NCI-H1092 (cell line): ENCODE data around the gene ARHGEF26.
"Not testable (repeated sequence)": the region's sequence is repeated elsewhere in the genome, so short reads cannot be mapped to it uniquely, and the experiment has no call there.

Experiments used
- DNase-seq: peaks from one replicate; lab custom pipeline; 2025; lab: John Stamatoyannopoulos, UW

Gene ARHGEF26, protein sequence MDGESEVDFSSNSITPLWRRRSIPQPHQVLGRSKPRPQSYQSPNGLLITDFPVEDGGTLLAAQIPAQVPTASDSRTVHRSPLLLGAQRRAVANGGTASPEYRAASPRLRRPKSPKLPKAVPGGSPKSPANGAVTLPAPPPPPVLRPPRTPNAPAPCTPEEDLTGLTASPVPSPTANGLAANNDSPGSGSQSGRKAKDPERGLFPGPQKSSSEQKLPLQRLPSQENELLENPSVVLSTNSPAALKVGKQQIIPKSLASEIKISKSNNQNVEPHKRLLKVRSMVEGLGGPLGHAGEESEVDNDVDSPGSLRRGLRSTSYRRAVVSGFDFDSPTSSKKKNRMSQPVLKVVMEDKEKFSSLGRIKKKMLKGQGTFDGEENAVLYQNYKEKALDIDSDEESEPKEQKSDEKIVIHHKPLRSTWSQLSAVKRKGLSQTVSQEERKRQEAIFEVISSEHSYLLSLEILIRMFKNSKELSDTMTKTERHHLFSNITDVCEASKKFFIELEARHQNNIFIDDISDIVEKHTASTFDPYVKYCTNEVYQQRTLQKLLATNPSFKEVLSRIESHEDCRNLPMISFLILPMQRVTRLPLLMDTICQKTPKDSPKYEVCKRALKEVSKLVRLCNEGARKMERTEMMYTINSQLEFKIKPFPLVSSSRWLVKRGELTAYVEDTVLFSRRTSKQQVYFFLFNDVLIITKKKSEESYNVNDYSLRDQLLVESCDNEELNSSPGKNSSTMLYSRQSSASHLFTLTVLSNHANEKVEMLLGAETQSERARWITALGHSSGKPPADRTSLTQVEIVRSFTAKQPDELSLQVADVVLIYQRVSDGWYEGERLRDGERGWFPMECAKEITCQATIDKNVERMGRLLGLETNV

GRCh38 chr3:154120961-154121700 is at the start of gene ARHGEF26:
TSS of gene ARHGEF26 (plus strand) at chr3:154121390. CDS start at chr3:154121993, 603 bp downstream.
- DNase-seq: peak; percentile 43

GRCh38 chr3:154074966-154075365 is 46.2 kb upstream of the ARHGEF26 start:
- no peak for DNase-seq

GRCh38 chr3:154078672-154079071 is 42.5 kb upstream of the ARHGEF26 start:
- no peak for DNase-seq

- DNase-seq: no peak
Measured at GRCh38 chr3:154081305-154081704, 39.9 kb upstream of the ARHGEF26 start.

GRCh38 chr3:154085071-154085470 is 36.1 kb upstream of the ARHGEF26 start:
- DNase-seq: no peak

- no peak for DNase-seq
Measured at GRCh38 chr3:154085799-154086198, 35.4 kb upstream of the ARHGEF26 start.

GRCh38 chr3:154086286-154086685 is 34.9 kb upstream of the ARHGEF26 start:
- DNase-seq: no peak

- not testable (repeated sequence) for DNase-seq
Measured at GRCh38 chr3:154087756-154088480, 33.3 kb upstream of the ARHGEF26 start.

GRCh38 chr3:154089421-154090420 is 31.5 kb upstream of the ARHGEF26 start:
- no peak for DNase-seq

GRCh38 chr3:154094051-154094450 is 27.1 kb upstream of the ARHGEF26 start:
- DNase-seq: no peak

GRCh38 chr3:154095832-154096421 is 25.3 kb upstream of the ARHGEF26 start:
- DNase-seq: no peak

GRCh38 chr3:154098376-154098775 is 22.8 kb upstream of the ARHGEF26 start:
- DNase-seq: no peak

- no peak for DNase-seq
Measured at GRCh38 chr3:154100556-154100955, 20.6 kb upstream of the ARHGEF26 start.

GRCh38 chr3:154101250-154101649 is 19.9 kb upstream of the ARHGEF26 start:
- no peak for DNase-seq

DNA sequence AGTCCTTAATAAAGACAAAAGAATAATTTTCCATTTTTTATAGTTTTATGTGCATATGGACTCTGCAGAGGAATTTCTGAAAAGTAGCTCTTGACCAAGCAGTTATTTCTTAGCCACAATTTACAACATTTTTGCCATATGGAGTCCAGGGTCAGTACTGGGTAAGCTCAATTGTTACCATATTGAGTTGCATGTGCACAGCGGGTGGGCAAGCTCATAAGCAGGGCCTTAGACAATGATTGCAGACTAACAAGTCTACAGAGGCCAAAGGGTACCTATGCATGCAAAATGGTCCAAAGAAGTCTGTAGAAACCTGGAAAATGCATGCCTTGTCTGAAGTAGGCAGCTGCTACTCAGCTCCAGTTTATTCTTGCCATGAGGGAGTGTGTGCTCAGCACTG is 19.0 kb upstream of the ARHGEF26 start:
- no peak for DNase-seq

DNA sequence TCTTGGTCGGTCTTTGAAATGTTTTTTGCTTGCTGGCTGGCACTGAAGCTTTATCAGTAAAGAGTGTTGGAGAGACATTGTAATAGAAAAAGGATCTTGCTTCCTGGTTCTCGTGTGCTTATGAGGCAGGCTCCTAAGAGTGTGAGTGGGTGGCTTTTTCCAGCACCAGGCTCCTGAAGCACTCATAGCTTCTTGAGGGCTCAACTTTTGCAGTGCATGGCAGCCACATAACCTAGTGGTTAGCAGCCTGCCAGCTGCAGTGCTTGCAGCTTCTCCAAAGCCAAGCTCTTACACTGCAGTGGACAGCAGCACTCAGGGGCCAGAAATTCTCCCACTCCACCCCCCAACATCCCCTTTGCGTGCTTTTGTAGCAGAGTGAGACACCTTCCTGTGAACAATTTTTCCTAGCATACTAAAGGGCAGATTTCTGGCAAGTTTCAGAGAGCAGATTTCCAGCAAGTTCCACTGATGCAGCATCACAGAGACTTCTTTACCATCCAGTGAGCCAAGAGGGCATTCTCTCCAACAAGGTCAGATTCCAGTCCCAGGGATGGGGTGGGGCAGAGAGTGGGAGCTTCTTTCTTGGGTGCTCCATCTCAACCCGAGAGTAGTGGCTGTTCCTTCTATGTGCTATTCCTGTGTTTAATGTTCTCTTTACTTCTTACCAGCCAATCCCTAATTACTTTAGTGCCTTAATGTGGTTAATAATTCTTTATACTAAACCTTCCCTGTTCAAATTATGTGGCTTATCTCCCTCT is 15.8 kb upstream of the ARHGEF26 start:
- no peak for DNase-seq

DNA sequence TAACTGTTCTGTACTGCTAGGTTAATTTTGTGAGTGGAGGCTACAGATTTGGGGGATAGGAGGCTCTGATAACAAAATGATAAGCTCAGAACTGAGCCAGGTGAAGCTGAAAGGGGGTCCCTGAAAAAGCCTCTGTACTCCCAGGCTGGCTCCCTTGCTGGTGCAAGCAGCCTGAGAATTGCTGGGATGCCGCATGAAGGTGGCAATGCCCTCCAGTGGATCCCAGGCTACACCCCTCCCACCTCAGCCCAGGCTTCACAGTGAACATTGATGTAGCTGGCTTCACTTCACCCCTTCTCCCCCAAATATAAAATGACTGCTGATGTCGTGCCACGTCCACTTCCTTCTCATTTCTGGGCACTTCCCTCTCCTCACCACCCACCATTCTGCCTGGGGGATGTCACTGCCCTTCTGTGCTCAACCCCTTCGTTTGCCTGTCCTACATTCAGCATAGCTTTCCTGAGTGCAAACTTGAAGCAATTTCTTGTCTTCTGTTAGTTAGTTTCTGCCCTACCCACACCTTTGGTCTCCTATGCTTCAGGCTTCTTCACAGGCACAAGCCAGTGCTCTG is 9.7 kb upstream of the ARHGEF26 start:
- DNase-seq: no peak

DNA sequence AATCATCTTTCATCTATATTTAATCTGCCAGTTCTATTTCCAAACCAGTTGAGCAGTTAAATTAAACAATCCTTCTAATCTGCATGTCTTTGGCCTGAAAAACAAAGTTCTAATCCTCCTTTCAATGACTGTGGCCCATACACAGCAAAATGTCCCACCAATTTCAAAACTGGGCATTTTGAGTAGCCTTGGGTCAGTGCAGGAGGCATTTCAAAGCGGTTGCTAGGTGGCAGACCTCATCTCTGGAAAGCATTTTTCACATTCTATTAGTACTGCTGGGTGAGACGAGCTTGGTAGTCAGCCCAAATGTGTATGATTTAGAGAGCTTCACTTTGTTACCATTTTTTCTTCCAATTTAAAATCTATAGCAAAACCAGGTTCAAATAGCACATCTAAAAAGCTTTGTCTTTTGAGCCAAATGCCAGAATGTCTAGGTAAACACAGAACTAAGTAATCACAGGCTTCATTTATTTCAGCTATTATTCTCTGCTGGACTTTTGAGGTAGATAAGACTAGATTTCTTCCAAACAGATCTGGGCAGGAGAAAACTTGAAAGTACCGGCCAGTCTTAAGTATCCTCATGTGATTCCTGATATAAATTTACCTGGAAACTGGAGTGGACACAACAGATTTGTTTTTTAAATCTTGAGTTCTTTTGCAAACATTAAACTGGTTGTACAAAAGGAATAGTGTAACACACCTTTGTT is 8.9 kb upstream of the ARHGEF26 start:
- DNase-seq: no peak
